Hair follicular keratinocyte (primary cell): Measurements from ENCODE around the gene IL17RA. TPM values are rescaled to one million over a fixed set of nuclear protein-coding genes. Genes with fewer than 3 reads are reported as not detected.

Experiments
- total RNA-seq: library from RNA; depleted of rRNA; stranded (reverse); fragments of >200 nt; gene quantifications from 2 replicates; pipeline ENCODE4 v1.2.3, GENCODE V29; 2015

Gene IL17RA
- total RNA-seq: 7.8 and 10.1 TPM in 2 replicates

GRCh38 chr22:17084554-17085276 is at the start of gene IL17RA:
Gene IL17RA (plus strand): TSS chr22:17085000. CDS start chr22:17085092, 92 bp downstream.

DNA sequence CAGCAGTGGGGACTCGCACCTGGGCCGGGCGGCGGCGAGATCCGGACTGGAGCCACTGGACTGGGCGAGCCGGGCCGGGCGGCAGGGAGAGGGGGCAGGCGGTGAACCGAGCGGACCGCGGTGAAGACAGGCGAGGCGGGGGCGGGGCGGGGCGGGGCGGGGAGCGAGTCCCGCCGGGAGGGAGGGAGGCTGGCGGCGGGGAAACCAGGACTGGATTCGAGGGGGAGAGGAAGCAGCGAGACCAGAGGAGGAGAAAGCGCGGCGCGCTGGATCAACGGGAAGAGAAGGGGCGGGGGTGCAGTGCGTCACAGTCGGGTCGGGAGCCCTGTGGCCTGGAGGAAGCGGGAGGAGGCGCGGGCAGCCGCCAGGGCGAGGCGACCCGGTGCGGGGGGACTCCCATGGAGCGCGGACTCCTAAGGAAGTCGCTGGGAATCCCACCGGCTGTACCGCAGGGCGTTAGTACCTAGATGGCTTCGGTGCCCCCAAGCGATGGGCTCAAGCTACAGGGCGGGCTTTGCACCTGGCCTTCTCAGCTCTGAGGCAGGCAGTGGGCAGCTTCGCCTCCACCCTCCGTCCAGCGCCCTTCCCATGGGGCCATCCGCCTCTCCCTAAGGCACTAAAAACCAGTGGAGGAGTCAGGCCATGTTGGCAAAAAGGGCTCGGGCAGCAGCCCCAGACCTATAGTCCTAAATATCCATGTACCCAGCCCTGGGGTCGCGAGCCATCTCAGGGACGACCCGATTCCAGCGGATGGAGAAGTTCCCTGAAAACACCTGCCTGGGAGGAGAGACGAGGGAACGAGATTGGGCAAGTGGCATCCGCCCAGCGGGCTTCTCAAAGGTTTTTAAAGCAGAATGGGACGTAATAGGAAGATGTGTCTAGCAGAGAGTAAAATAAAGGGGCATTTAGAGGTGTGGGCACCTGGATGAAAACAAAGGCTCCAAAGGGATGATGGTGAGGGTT is 36.7 kb downstream of the IL17RA start, which contains the start of gene TMEM121B:
Gene TMEM121B (minus strand): TSS at position 128 of the 963 bp plus-strand sequence. CDS start 233 bp downstream, outside the sequence.

DNA sequence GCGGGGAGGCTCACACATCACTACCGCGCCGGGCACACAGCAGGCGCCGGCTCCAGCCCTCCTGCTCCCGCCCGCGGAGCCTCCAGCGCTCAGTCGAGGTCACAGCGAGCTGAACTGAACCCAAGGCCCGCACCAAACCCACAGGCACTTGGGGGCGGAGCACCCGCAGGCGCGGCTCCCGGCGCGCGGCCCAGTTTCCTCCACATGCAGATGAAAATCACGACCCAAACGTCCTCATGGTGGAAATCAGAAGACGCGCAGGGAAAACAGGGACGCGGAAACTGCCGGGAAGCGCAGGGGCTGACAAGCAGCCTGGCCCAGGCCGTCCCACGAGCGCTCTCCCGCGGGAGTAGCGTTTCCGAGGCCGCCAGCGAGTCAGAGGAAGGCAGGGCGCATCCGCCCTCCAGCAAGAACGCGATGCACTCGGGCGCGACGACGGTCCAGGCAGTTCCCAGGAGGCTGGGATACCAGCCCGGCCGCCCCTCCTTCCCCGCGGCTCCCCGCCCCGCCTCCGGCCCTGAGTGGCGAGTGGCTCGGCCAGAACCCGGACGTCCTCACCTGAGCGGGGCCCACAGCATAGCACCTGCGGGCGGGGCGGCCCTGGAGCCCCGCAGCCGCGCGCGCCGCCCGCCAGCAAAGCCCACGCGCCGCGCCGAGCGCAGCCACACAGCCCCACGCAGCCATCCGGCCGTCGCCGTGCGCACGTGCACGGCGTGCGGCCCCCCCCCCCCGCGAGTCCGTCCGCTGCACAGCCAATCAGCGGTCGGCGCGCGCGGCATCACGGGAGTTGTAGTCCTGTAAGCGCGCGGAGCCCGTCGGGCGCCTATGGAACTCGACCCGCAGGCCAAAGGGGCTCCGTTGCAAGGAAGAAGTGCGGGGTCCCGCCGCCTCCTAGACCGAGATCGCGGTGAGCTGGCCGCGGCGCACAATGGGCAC is 74.0 kb downstream of the IL17RA start, which contains the start of gene HDHD5:
Gene HDHD5 (minus strand): TSS at position 710 of the 936 bp plus-strand sequence. CDS start 26 bp downstream, at position 684.

Other genes with a start within 250 kb of the IL17RA start
- not detected in 2 replicates for gene GAB4, start 76.8 kb upstream of the IL17RA start, total RNA-seq
- gene TMEM121B, start 36.4 kb downstream of the IL17RA start, total RNA-seq: 0.16 TPM in 1 of 2 replicates, not detected in the other
- 50.8 and 67.6 TPM in 2 replicates for gene HDHD5, start 74.3 kb downstream of the IL17RA start, total RNA-seq
- 0.53 and 7.0 TPM in 2 replicates for gene ADA2, start 134.4 kb downstream of the IL17RA start, total RNA-seq